ENCODE data around the gene CEP128. TPM values are rescaled to one million over a fixed set of nuclear protein-coding genes. Genes with fewer than 3 reads are reported as not detected.

CEP128 gene
- total and polyA plus RNA-seq, 5 experiments from 2014 or later, result 2.0 to 8.7 (median 3.1) TPM

GRCh38 chr14:80448267-80448666 is 493.3 kb downstream of the CEP128 start:
- ATAC-seq (no peak), DNase-seq (no peak)
- POLR2A ChIA-PET, result no interaction called here
- Mint-ChIP-seq H3K4me1 (no peaks in the 10 kb centered on the region), H3K9me3 (peaks cover 0 to 32% (median 11%) of the 10 kb centered on the region in 9 donors), H3K27me3 (no peaks in the 10 kb centered on the region), H3K4me3 (no peak overlapping the region), H3K36me3 (peaks cover 0 to 7% (median 4%) of the 10 kb centered on the region in 3 donors), H3K27ac (no peak overlapping the region)

- Mint-ChIP-seq H3K4me1 (no peaks in the 10 kb centered on the region), H3K9me3 (peaks cover 0 to 29% (median 11%) of the 10 kb centered on the region in 9 donors), H3K27ac (no peak overlapping the region), H3K4me3 (no peak overlapping the region), H3K27me3 (no peaks in the 10 kb centered on the region), H3K36me3 (peaks cover 0 to 7% (median 4%) of the 10 kb centered on the region in 3 donors)
- DNase-seq, result no peak
- POLR2A ChIA-PET, result no interaction called here
- ATAC-seq, result no peak
Observed at GRCh38 chr14:80447392-80447791, 494.1 kb downstream of the CEP128 start.

Other genes with a start within 250 kb of the CEP128 start
- gene TSHR, start 13.9 kb upstream of the CEP128 start, total RNA-seq, result not detected
- under 1 TPM in 1 of 3 donors, not detected in 2; 0.40 TPM for gene TSHR, start 13.9 kb upstream of the CEP128 start, polyA plus RNA-seq